K562 (cell line): ENCODE measurements around the gene CDC45. TPM values are rescaled to one million over a fixed set of nuclear protein-coding genes. Genes with fewer than 3 reads are reported as not detected.

Source experiments
- ATAC-seq: fragments of 200-7000 bp; cut with Tn5 transposase; 3 replicates; pipeline ENCODE4 v1.9.1; 2020; ENCODE audit warnings: moderate library complexity
- BruUV-seq: library from RNA; stranded (reverse); fragments of 400-500 nt; replicated peaks from 2 replicates; lab custom pipeline; 2021; lab: Mats Ljungman, UMichigan
- CTCF ChIA-PET: fragments of 300-600 bp; formaldehyde crosslinking; extraction: SDS; loops from one replicate; lab custom pipeline; 2021; ENCODE audit warnings: low intra/inter-chr PET ratio; lab: Yijun Ruan, JAX
- POLR2A ChIA-PET: fragments of 300-600, 350-650 bp; sonication (Branson Sonifier 250); formaldehyde crosslinking; extraction: SDS; loops from one replicate; lab custom pipeline; 2021; ENCODE audit warnings: antibody characterized with exemption, inconsistent platforms; lab: Yijun Ruan, JAX
- DNase-seq, 4 experiments: peaks; one replicate each; pipeline versions ENCODE4 v3.0.0 to v3.0.0-alpha.2; 2011 to 2018; ENCODE audit warnings: low spot score in 3 of 4, mixed read lengths in 3 of 4; ENCODE audit errors: extremely low read depth in 1 of 4
- FAIRE-seq: peaks from 2 replicates; lab custom pipeline; 2011; peaks lifted over from hg19 to GRCh38; lab: Jason Lieb, UNC
- H2AFZ ChIP-seq: 2 replicates; pipeline ENCODE4 v1.6.0; 2011; ENCODE audit warnings: low read depth, low read length, control low read depth, inconsistent platforms
- H3K27ac ChIP-seq: fragments of 200-600 bp; 3 replicates; pipeline ENCODE4 v1.8.0; 2011; ENCODE audit warnings: low read depth, mild to moderate bottlenecking, control low read depth, inconsistent platforms, low read length, moderate library complexity, mixed read lengths; ENCODE audit errors: extremely low read depth
- H3K27me3 ChIP-seq, 2 experiments: fragments of 300-600 bp in 1 of 2; 2 replicates in 1 of 2; 3 replicates in 1 of 2; pipeline versions ENCODE4 v1.6.0 to v1.8.0; 2011; ENCODE audit warnings: inconsistent platforms in 2 of 2, low read length in 2 of 2, mild to moderate bottlenecking in 1 of 2, mixed read lengths in 1 of 2, moderate library complexity in 1 of 2; ENCODE audit not compliant: control insufficient read depth in 2 of 2, insufficient read depth in 2 of 2
- H3K36me3 ChIP-seq: fragments of 300-600 bp; 3 replicates; pipeline ENCODE4 v1.8.0; 2011; ENCODE audit warnings: mild to moderate bottlenecking, low read length, inconsistent platforms; ENCODE audit not compliant: control insufficient read depth, insufficient read depth
- H3K4me1 ChIP-seq, 2 experiments: fragments of 200-600 bp in 1 of 2; replicated peaks in 1 of 2; 2 replicates in 1 of 2; 3 replicates in 1 of 2; pipeline versions ENCODE4 v1.5.1 to v1.8.0; 2011; ENCODE audit warnings: inconsistent platforms in 2 of 2, low read length in 2 of 2, mild to moderate bottlenecking in 1 of 2, mixed read lengths in 1 of 2, moderate library complexity in 1 of 2; ENCODE audit not compliant: control insufficient read depth in 2 of 2, insufficient read depth in 2 of 2
- H3K4me2 ChIP-seq: 2 replicates; pipeline ENCODE4 v1.6.1; 2011; ENCODE audit warnings: low read length, control low read depth, inconsistent platforms, mixed read lengths; ENCODE audit not compliant: insufficient read depth
- H3K4me3 ChIP-seq: fragments of 200-600 bp; sonication (generic), shearing (Covaris generic); 2 replicates; pipeline ENCODE4 v1.5.1; 2016; ENCODE audit warnings: control low read depth, inconsistent platforms
- H3K79me2 ChIP-seq: fragments of 200-600 bp; 3 replicates; pipeline ENCODE4 v1.8.0; 2011; ENCODE audit warnings: low read length, inconsistent platforms; ENCODE audit not compliant: control insufficient read depth, insufficient read depth
- H3K9ac ChIP-seq, 2 experiments: 2 replicates each; pipeline versions ENCODE4 v1.6.0 to v1.6.1; 2011; ENCODE audit warnings: low read depth in 2 of 2, low read length in 2 of 2, control low read depth in 1 of 2, inconsistent platforms in 1 of 2, mild to moderate bottlenecking in 1 of 2, mixed read lengths in 1 of 2; ENCODE audit not compliant: insufficient read depth in 1 of 2
- H3K9me1 ChIP-seq: one replicate; pipeline ENCODE4 v1.6.0; 2011; ENCODE audit warnings: inconsistent platforms, mild to moderate bottlenecking, low read length, moderate library complexity; ENCODE audit not compliant: control insufficient read depth, insufficient read depth
- H3K9me3 ChIP-seq: replicated peaks from 2 replicates; pipeline ENCODE4 v1.5.1; 2011; ENCODE audit warnings: low read depth, low read length, inconsistent platforms; ENCODE audit not compliant: control insufficient read depth, insufficient read depth
- H4K20me1 ChIP-seq: replicated peaks from 2 replicates; pipeline ENCODE4 v1.6.1; 2011; ENCODE audit warnings: low read length, inconsistent platforms, mixed read lengths; ENCODE audit not compliant: control insufficient read depth, insufficient read depth
- FOXK1 ChIP-seq: sonication (generic); formaldehyde crosslinking; IDR thresholded peaks from 2 replicates; pipeline ENCODE4 v1.8.0; 2022; ENCODE audit warnings: missing genetic modification reagents, mild to moderate bottlenecking, borderline replicate concordance
- FOXP1 ChIP-seq: sonication (generic); formaldehyde crosslinking; IDR thresholded peaks from 2 replicates; pipeline ENCODE4 v1.8.0; 2022; ENCODE audit warnings: mild to moderate bottlenecking, missing genetic modification reagents
- HSF4 ChIP-seq: fragments of 250-450 bp; sonication (Bioruptor Pico); IDR thresholded peaks from 2 replicates; pipeline ENCODE4 v2.1.2; 2022; ENCODE audit warnings: mild to moderate bottlenecking, moderate library complexity, borderline replicate concordance
- MYNN ChIP-seq, 2 experiments: sonication (generic); formaldehyde crosslinking in 1 of 2; IDR thresholded peaks; 2 replicates each; pipeline versions ENCODE4 v1.5.0 to v1.6.1; 2016 to 2020; ENCODE audit warnings: antibody characterized with exemption in 1 of 2, missing genetic modification reagents in 1 of 2
- POLR2AphosphoS2 ChIP-seq: IDR thresholded peaks from 2 replicates; pipeline ENCODE4 v1.6.1; 2012; ENCODE audit warnings: low read length, improper control_type of control experiment
- POLR2AphosphoS5 ChIP-seq: IDR thresholded peaks from 2 replicates; pipeline ENCODE4 v1.6.1; 2011; ENCODE audit warnings: mild to moderate bottlenecking, low read depth, low read length, moderate library complexity; ENCODE audit not compliant: control insufficient read depth, insufficient read depth
- POLR2B ChIP-seq: fragments of 450-650 bp; IDR thresholded peaks from 2 replicates; pipeline ENCODE4 v1.6.1; 2018; ENCODE audit warnings: low read depth; ENCODE audit not compliant: partially characterized antibody
- SETDB1 ChIP-seq: IDR thresholded peaks from one replicate; pipeline ENCODE4 v1.6.1; 2012; ENCODE audit warnings: low read length, control low read depth, inconsistent platforms
- SNIP1 ChIP-seq: fragments of 450-650 bp; IDR thresholded peaks from 2 replicates; pipeline ENCODE4 v1.7.1; 2017; ENCODE audit warnings: low read depth, mild to moderate bottlenecking
- WHSC1 ChIP-seq: IDR thresholded peaks from one replicate; pipeline ENCODE4 v1.6.1; 2012; ENCODE audit warnings: low read length, control low read depth, inconsistent platforms
- ZFP30 ChIP-seq: fragments of 250-450 bp; sonication (Bioruptor Pico); IDR thresholded peaks from 2 replicates; pipeline ENCODE4 v1.8.0; 2022; ENCODE audit warnings: moderate library complexity, mild to moderate bottlenecking, inconsistent platforms, borderline replicate concordance
- ZMIZ1 ChIP-seq, 2 experiments: fragments of 150-350 bp in 1 of 2; IDR thresholded peaks; 2 replicates each; pipeline ENCODE4 v1.6.1; 2012 to 2016; ENCODE audit warnings: low read depth in 2 of 2, low read length in 2 of 2, mild to moderate bottlenecking in 1 of 2, moderate library complexity in 1 of 2
- ZNF277 ChIP-seq: fragments of 250-450 bp; sonication (Bioruptor Pico); IDR thresholded peaks from 2 replicates; pipeline ENCODE4 v1.8.0; 2022; ENCODE audit warnings: inconsistent platforms, mild to moderate bottlenecking, moderate library complexity, borderline replicate concordance
- ZNF764 ChIP-seq: fragments of 250-450 bp; sonication (Bioruptor Pico); IDR thresholded peaks from 2 replicates; pipeline ENCODE4 v1.4.0; 2020; ENCODE audit warnings: low read depth, mild to moderate bottlenecking, moderate library complexity
- ZNF830 ChIP-seq: fragments of 250-450 bp; sonication (Bioruptor Pico); IDR thresholded peaks from 2 replicates; pipeline ENCODE4 v1.5.0; 2021; ENCODE audit warnings: mild to moderate bottlenecking
- WGBS: fragments of 100-300 bp; shearing (Covaris generic); methylation state at CpG from one replicate; pipeline ENCODE4 v1.1.6; 2016; ENCODE audit warnings: low coverage, mixed read lengths; ENCODE audit not compliant: insufficient coverage; ENCODE audit errors: missing lambda C conversion rate; 5-methylcytosine and 5-hydroxymethylcytosine counted together
- in situ Hi-C: fragments of 300-500 bp; cut with MboI; formaldehyde crosslinking; loops from 4 replicates; pipeline ENCODE4 v1.15.0; 2018; ENCODE audit warnings: inconsistent platforms, mixed read lengths
- intact Hi-C: fragments of 100-400 bp; cut with micrococcal nuclease; formaldehyde crosslinking; loops from 2 replicates; pipeline ENCODE4 v1.14.2; 2022
- polyA plus RNA-seq, 8 experiments: library from polyadenylated mRNA; depleted of rRNA in 4 of 8; stranded (reverse) in 5 of 8; unstranded in 3 of 8; fragments of >200 nt; fragmentation: Nextera tagmentation in 2 of 8; fragmentation: Illumina TruSeq in 1 of 8; extraction: Ambion mirVana in 2 of 8; extraction: Trizol in 1 of 8; gene quantifications; 2 replicates each; pipeline versions ENCODE4 v1.2.1 to v1.2.3, GENCODE V29; 2011 to 2014; ENCODE audit warnings: inconsistent platforms in 1 of 8, missing spikeins in 1 of 8
- total RNA-seq, 7 experiments: library from RNA; depleted of rRNA in 6 of 7; stranded (reverse); fragments of >200 nt in 6 of 7; fragmentation: Illumina TruSeq in 2 of 7; extraction: Trizol in 2 of 7; gene quantifications; 2 replicates each; pipeline versions ENCODE4 v1.2.1 to v1.2.3, GENCODE V29; 2011 to 2021; ENCODE audit warnings: low replicate concordance in 1 of 7

CDC45 gene
- total and polyA plus RNA-seq, 9 of the 15 experiments (the other 6 are each of a cell fraction or from before 2014, with no cell fraction given): 251 to 580 (median 410) TPM

GRCh38 chr22:19442166-19442565 is 37.6 kb upstream of the CDC45 start (continued):
- TF ChIP-seq FOXP1 (CRISPR knock-in tag) (no peak), POLR2B (peak; percentile 30), ZNF764 (0 out of 2 replicates have a peak, but pooled peaks have one; percentile 16), ZNF830 (CRISPR knock-in tag) (0 out of 2 replicates have a peak, but pooled peaks have one; percentile 23)
- TF ChIP-seq, all 486 proteins: peak for 11

GRCh38 chr22:19443544-19444211 is 36.0 kb upstream of the CDC45 start:
- Histone ChIP-seq H3K79me2 (peaks cover 80% of the 10 kb centered on the region), H3K36me3 (peaks cover 74% of the 10 kb centered on the region), H3K4me3 (no peak overlapping the region), H3K27me3 (no peaks in the 10 kb centered on the region), H3K27ac (no peak overlapping the region), H3K4me2 (no peak overlapping the region), H3K4me1 (peaks cover 25 to 35% of the 10 kb centered on the region in 2 experiments), H2AFZ (no peak overlapping the region), H3K9ac (peak overlapping the region in 1 of 2 experiments; percentile 57; a peak in 2 of 4 replicates), H3K9me1 (peaks cover 4% of the 10 kb centered on the region), H3K9me3 (no peaks in the 10 kb centered on the region), H4K20me1 (peaks cover 31% of the 10 kb centered on the region)
- BruUV-seq: no TSS peak
- in situ Hi-C loops (no loop called here), intact Hi-C loops (loop anchor here (10.0 kb wide), 1 partner anchor 181 kb away; no protein-coding TSS in a partner anchor)
- ATAC-seq (no peak), DNase-seq (no peak), FAIRE-seq (no peak)
- CTCF ChIA-PET: no interaction called here
- POLR2A ChIA-PET: interaction anchor here (0.5 to 11.7 kb wide), 16 partner anchors 9 to 264 kb away, joined by 3 to 284 read pairs (median 8); partner anchors contain the start of genes CDC45, HIRA, MRPL40 and SLC25A1
- whole genome bisulfite sequencing: 80% methylated on average over 7 of the region's 7 CpGs
- TF ChIP-seq ZMIZ1 (IDR thresholded peaks at IDR 0.05; ENCODE audit: low read depth in 2 of 2, low read length in 2 of 2) (no peak; a peak in 1 of 4 replicates), HSF4 (CRISPR knock-in tag) (0 out of 2 replicates have a peak, but pooled peaks have one; percentile 8), MYNN (IDR thresholded peaks at IDR 0.05) (no peak), MYNN (CRISPR knock-in tag; IDR thresholded peaks at IDR 0.05) (peak; percentile 34; the same call in 1 of the 2 replicates), SNIP1 (no peak), WHSC1 (peak; percentile 87), ZNF277 (CRISPR knock-in tag) (peak; percentile 45; the same call in 1 of the 2 replicates), FOXK1 (CRISPR knock-in tag) (no peak), ZFP30 (CRISPR knock-in tag) (0 out of 2 replicates have a peak, but pooled peaks have one; percentile 6), SETDB1 (peak; percentile 78), POLR2AphosphoS2 (peak; percentile 42; the same call in 1 of the 2 replicates), POLR2AphosphoS5 (0 out of 2 replicates have a peak, but pooled peaks have one; percentile 30)
